Ishikawa (cell line): ENCODE measurements around the gene DDX5.

Experiments used
- CREB1 ChIP-seq: IDR thresholded peaks from 2 replicates; pipeline ENCODE4 v1.6.1; 2012; ENCODE audit warnings: low read depth
- EGR1 ChIP-seq: IDR thresholded peaks from 2 replicates; pipeline ENCODE4 v1.6.1; 2012
- EP300 ChIP-seq: IDR thresholded peaks from 2 replicates; pipeline ENCODE4 v1.6.1; 2012; ENCODE audit warnings: borderline replicate concordance
- RAD21 ChIP-seq: IDR thresholded peaks from 2 replicates; pipeline ENCODE4 v1.6.1; 2012; ENCODE audit warnings: low read depth
- TAF1 ChIP-seq: IDR thresholded peaks from 2 replicates; pipeline ENCODE4 v1.6.1; 2012; ENCODE audit warnings: low read depth, mild to moderate bottlenecking
- TCF12 ChIP-seq: IDR thresholded peaks from 2 replicates; pipeline ENCODE4 v1.6.1; 2012; ENCODE audit warnings: low read depth
- USF1 ChIP-seq: IDR thresholded peaks from 2 replicates; pipeline ENCODE4 v1.6.1; 2012
- YY1 ChIP-seq: IDR thresholded peaks from 2 replicates; pipeline ENCODE4 v1.6.1; 2012; ENCODE audit warnings: low read depth
- ZBTB7A ChIP-seq: IDR thresholded peaks from 2 replicates; pipeline ENCODE4 v1.6.1; 2012; ENCODE audit warnings: low read depth
- TF ChIP-seq, protein P1 (sequence below): IDR thresholded peaks from 2 replicates; pipeline ENCODE4 v1.6.1; 2012; ENCODE audit warnings: low read depth, mild to moderate bottlenecking
- TF ChIP-seq, protein P2 (sequence below): IDR thresholded peaks from 2 replicates; pipeline ENCODE4 v1.6.1; 2012

DNA sequence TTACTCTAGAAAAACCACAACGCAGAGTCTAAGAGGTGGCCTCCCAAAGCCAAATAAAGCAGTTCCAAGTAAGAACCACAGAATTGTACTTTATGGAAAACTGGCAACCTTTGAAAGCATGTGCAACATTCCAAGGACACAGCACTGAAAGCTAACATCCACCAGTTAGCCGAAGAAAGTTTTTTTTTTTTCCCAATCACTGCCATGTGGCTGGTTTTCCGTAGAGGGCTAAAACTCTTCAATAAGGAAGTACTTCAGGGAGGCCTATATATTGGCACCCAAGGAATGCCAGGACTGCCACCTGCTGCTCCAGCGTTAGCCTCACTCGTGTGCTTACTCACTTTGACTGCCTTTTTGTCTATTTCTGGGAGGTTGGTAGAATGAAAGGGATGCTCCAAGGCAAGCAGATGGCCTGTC is 25.9 kb upstream of the DDX5 start:
- TF ChIP-seq ZBTB7A: no peak
- no peak for TF ChIP-seq TAF1
- TF ChIP-seq, protein P1, sequence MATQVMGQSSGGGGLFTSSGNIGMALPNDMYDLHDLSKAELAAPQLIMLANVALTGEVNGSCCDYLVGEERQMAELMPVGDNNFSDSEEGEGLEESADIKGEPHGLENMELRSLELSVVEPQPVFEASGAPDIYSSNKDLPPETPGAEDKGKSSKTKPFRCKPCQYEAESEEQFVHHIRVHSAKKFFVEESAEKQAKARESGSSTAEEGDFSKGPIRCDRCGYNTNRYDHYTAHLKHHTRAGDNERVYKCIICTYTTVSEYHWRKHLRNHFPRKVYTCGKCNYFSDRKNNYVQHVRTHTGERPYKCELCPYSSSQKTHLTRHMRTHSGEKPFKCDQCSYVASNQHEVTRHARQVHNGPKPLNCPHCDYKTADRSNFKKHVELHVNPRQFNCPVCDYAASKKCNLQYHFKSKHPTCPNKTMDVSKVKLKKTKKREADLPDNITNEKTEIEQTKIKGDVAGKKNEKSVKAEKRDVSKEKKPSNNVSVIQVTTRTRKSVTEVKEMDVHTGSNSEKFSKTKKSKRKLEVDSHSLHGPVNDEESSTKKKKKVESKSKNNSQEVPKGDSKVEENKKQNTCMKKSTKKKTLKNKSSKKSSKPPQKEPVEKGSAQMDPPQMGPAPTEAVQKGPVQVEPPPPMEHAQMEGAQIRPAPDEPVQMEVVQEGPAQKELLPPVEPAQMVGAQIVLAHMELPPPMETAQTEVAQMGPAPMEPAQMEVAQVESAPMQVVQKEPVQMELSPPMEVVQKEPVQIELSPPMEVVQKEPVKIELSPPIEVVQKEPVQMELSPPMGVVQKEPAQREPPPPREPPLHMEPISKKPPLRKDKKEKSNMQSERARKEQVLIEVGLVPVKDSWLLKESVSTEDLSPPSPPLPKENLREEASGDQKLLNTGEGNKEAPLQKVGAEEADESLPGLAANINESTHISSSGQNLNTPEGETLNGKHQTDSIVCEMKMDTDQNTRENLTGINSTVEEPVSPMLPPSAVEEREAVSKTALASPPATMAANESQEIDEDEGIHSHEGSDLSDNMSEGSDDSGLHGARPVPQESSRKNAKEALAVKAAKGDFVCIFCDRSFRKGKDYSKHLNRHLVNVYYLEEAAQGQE: no peak
- TF ChIP-seq YY1: no peak
- no peak for TF ChIP-seq CREB1
- TF ChIP-seq, protein P2, sequence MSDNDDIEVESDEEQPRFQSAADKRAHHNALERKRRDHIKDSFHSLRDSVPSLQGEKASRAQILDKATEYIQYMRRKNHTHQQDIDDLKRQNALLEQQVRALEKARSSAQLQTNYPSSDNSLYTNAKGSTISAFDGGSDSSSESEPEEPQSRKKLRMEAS: no peak
- no peak for TF ChIP-seq RAD21
- no peak for TF ChIP-seq TCF12
- no peak for TF ChIP-seq USF1
- no peak for TF ChIP-seq EP300
- no peak for TF ChIP-seq EGR1
